ENCODE data around the gene ITGA7. TPM values are rescaled to one million over a fixed set of nuclear protein-coding genes. Genes with fewer than 3 reads are reported as not detected.
A peak's percentile ranks its signal among the peaks of the same experiment; 100 is the strongest.

The ITGA7 gene
- polyA plus RNA-seq, 1 donor from 2014 or later = 13.5 TPM

DNA sequence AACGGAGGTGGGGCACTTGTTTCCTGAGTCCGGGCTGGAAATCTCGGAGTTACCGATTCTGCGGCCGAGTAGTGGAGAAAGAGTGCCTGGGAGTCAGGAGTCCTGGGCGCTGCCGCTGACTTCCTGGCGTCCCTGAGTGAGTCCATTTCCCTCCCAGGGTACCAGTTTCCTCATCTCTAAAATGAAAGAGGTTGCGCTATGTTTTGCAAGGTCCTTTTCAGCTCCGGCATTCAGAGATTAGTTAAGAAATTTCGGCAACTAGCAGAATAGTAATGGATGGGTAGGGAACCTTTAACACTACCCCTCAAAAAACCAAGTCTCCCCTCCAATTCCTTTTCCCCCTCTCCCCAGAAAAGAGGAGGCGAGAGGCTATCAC lies 8.9 kb upstream of the ITGA7 start:
- Histone ChIP-seq H3K36me3 (ENCODE audit: insufficient read depth, low read length) (no peaks in the 10 kb centered on the region), H4K20me1 (ENCODE audit: insufficient read depth) (no peaks in the 10 kb centered on the region), H3K9ac (ENCODE audit: low read length) (peak overlapping the region; percentile 83), H3K4me2 (ENCODE audit: low read length) (peak overlapping the region; percentile 65), H3F3A (ENCODE audit: insufficient read depth, low read length, poor library complexity, severe bottlenecking) (no peaks in the 10 kb centered on the region), H3K79me2 (replicated peaks; ENCODE audit: insufficient read depth, low read length) (peaks cover 7% of the 10 kb centered on the region), H3K27me3 (ENCODE audit: insufficient read depth, low read depth, low read length) (no peaks in the 10 kb centered on the region), H3K4me3 (ENCODE audit: low read length) (peak overlapping the region; percentile 80), H2AFZ (ENCODE audit: low read depth, low read length) (peak overlapping the region; percentile 96), H3K27ac (ENCODE audit: low read length) (no peak overlapping the region), H3K9me2 (ENCODE audit: insufficient read depth, low read length) (no peaks in the 10 kb centered on the region), H3K9me3 (ENCODE audit: low read length) (no peaks in the 10 kb centered on the region)
- TF ChIP-seq REST (IDR thresholded peaks at IDR 0.05; ENCODE audit: borderline replicate concordance) (no peak), POLR2AphosphoS5 (IDR thresholded peaks at IDR 0.05) (no peak), EZH2 (IDR thresholded peaks at IDR 0.05; ENCODE audit: borderline replicate concordance, insufficient read depth, low read length, poor library complexity, severe bottlenecking) (no peak), MXI1 (conservative IDR thresholded peaks at IDR 0.05; ENCODE audit: poor library complexity, severe bottlenecking) (no peak), CTCF (IDR thresholded peaks at IDR 0.05; ENCODE audit: poor library complexity, severe bottlenecking) (no peak), RAD21 (conservative IDR thresholded peaks at IDR 0.05) (no peak), EP300 (conservative IDR thresholded peaks at IDR 0.05; ENCODE audit: poor library complexity, severe bottlenecking) (no peak), TAF1 (IDR thresholded peaks at IDR 0.05; ENCODE audit: low read depth) (no peak), SMC3 (conservative IDR thresholded peaks at IDR 0.05; ENCODE audit: poor library complexity) (no peak)

GRCh38 chr12:55715833-55716581 lies 8.3 kb upstream of the ITGA7 start, which contains the start of gene BLOC1S1:
BLOC1S1 (plus strand) TSS chr12:55716046; CDS start chr12:55716052, 6 bp downstream.
- Histone ChIP-seq H3K27me3 (ENCODE audit: insufficient read depth, low read depth, low read length) (no peaks in the 10 kb centered on the region), H3K4me3 (ENCODE audit: low read length) (peak within 1 kb of the TSS; percentile 80), H3K9me3 (ENCODE audit: low read length) (no peaks in the 10 kb centered on the region), H3K4me2 (ENCODE audit: low read length) (peak within 1 kb of the TSS; percentile 74), H3K27ac (ENCODE audit: low read length) (peak within 1 kb of the TSS; percentile 70), H3F3A (ENCODE audit: insufficient read depth, low read length, poor library complexity, severe bottlenecking) (no peaks in the 10 kb centered on the region), H3K9ac (ENCODE audit: low read length) (peak within 1 kb of the TSS; percentile 83), H4K20me1 (ENCODE audit: insufficient read depth) (no peaks in the 10 kb centered on the region), H3K9me2 (ENCODE audit: insufficient read depth, low read length) (no peaks in the 10 kb centered on the region), H3K36me3 (ENCODE audit: insufficient read depth, low read length) (no peaks in the 10 kb centered on the region), H3K79me2 (replicated peaks; ENCODE audit: insufficient read depth, low read length) (peaks cover 7% of the 10 kb centered on the region), H2AFZ (ENCODE audit: low read depth, low read length) (peak within 1 kb of the TSS; percentile 96)
- TF ChIP-seq REST (IDR thresholded peaks at IDR 0.05; ENCODE audit: borderline replicate concordance) (peak; percentile 78), MXI1 (conservative IDR thresholded peaks at IDR 0.05; ENCODE audit: poor library complexity, severe bottlenecking) (peak; percentile 89), CTCF (IDR thresholded peaks at IDR 0.05; ENCODE audit: poor library complexity, severe bottlenecking) (peak; percentile 21), TAF1 (IDR thresholded peaks at IDR 0.05; ENCODE audit: low read depth) (no peak), EP300 (conservative IDR thresholded peaks at IDR 0.05; ENCODE audit: poor library complexity, severe bottlenecking) (peak; percentile 77), POLR2AphosphoS5 (IDR thresholded peaks at IDR 0.05) (peak; percentile 89), SMC3 (conservative IDR thresholded peaks at IDR 0.05; ENCODE audit: poor library complexity) (no peak)

All from neural cell (in vitro differentiated cells).